NCI-H748 (cell line): ENCODE data around the gene RDH5.
A peak's percentile ranks its signal among the peaks of the same experiment; 100 is the strongest.

Source experiments
- DNase-seq: peaks from one replicate; lab custom pipeline; 2025; ENCODE audit not compliant: unreplicated experiment; lab: John Stamatoyannopoulos, UW

RDH5 gene

GRCh38 chr12:55728186-55728938 is 8.2 kb downstream of the RDH5 start:
- peak; percentile 62 for DNase-seq

DNA sequence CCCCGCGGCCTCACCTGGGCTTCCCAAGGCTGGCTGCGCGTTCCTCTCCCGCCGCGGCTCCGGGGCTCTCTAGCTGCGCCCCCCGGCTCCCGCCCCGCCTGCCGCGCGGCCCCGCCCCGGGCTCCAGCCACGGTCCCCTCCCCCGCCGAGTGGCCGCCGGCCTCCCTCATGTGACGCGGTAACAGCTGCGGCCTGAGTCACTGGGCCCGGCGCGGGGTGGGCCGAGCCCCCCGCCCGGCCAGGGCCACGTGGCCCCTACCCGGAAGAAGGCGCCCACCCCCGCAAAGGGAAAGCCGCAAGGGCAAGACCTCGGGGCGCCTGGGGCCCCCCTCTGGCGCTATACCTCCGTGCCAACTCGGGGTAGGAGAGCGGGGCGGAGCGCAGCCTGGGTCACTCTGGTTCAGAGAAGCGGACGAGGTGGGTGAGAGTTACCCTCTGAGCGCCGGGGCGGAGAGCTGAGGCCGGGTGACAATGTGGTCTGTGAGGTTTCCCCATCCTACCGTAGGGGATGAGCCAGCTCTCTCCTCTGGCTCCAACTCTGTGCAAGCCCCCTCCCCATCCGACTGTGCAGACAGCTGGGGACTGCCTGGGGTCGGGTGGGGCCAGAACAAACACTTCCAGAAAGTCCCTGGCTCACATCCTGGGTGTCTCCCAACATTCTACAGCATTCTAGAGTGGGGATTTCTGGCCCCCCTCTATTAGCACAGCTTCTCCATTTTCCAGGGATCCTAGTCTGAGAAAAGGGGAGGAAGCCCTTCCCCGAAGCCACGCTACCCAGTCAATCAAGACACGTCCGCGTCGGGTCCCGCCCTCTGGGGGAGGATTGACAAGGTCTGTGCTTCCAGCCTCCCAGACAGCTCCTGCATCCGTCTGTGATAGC is 9.0 kb downstream of the RDH5 start, which contains the start of gene CD63:
TSS of gene CD63 (minus strand) at position 71 of the 880 bp plus-strand sequence. CDS start 668 bp downstream, outside the sequence.
- peak; percentile 91 for DNase-seq

DNA sequence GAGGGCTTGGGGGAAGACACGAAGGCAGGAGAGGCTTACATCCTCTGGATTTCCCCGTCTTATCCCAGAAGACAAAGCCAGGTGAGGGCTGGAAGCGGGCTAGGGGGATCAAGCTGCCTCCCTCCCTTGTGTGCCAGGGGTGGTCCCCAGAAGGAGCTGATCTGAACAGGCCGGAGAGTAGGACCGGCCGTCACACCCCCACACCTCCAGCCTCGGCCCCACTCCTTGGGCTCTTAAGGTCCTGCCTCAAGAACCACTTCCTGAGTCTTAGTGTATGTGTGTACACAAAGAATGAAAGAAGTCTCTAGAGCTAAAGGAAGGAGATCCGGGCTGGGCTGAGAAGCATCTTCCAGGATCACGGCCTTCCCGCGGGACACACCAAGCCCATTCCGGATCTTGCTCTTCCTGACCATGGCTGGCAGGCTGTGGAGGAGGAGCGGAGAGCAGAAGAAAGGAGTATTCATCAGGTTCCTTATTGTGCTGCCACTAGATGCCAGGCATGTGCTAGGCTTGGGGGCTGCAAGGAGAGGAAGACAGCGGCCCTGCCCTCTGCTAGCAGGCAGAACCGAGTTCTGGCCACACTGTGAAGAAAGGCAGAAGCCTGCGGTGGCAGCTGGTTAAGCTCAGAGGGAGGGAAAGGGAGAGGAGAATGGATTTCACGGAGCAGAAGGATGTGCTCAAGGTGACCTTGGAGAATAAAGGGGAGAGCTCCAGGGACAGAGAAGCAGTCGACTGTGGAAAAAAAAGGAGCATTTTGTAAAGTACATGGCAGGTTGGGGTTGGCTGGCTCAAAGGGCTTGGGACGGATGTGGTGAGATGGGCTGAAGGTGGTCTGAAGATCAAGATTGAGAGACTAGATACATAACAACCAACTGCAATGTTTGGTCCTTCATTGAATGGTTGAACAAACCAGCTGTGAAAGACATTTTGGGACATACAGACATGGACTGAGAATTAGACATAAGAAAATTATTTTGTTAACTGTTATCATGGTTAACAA is 9.9 kb downstream of the RDH5 start:
- DNase-seq: no peak

- DNase-seq: no peak
Measured at GRCh38 chr12:55732288-55732687, 12.1 kb downstream of the RDH5 start.

- DNase-seq: no peak
Measured at GRCh38 chr12:55733021-55733555, 12.9 kb downstream of the RDH5 start.

DNA sequence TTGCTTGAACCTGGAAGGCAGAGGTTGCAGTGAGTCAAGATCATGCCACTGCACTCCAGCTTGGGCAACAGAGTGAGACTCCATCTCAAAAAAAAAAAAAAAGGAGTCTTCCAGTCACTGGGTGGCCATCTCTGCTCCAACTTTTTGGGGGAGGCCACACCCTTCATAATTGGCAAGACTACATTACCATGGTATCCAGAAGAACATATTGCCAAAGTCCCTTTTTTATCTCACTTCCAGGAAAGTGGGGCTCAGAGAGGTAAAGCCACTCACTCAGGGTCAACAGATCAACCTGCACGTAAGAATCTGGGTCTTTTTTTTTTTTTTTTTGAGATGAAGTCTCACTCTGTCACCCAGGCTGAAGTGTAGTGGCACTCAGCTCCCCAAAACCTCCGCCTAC is 13.7 kb downstream of the RDH5 start:
- no peak for DNase-seq

GRCh38 chr12:55734595-55734994 is 14.4 kb downstream of the RDH5 start:
- DNase-seq: no peak

- DNase-seq: no peak
Measured at GRCh38 chr12:55736076-55736475, 15.9 kb downstream of the RDH5 start.

DNA sequence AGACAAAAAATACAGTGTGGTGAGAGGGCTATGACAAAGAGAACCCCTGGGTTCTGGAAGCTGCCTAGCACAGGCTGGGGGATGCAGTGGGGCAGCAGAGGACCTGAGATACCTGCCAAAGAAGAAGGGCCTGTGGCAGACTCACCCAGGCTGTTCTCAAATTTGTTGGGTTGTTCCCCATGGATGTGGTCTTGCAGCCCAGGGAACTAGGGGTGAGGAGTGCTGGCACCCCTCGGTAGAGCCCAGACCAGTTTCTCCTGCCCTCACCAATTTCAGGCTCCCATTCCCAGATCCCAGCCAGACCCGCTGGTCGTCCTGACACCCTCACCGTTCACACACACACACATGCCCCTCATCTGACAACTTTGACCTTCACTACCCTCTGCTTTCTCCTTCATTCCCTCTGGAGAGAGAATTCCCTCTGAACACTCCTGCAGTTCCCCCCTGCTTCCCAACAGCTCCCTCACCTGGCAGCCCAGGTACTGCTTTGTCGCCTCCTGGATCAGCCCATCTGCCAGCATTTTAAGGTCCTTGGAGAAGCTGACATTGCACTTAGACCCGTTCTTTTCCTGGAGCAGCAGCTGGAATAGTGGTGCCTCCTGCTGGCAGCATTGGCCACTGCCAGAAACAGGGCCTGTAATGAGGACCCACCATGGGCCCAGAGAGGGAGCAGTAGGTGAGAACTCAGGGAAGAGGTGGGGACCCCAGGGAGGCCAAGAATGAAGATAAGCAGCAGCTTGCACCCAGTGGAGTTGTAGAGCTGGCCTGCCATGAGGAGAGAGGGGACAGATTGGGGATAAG is 16.8 kb downstream of the RDH5 start:
- peak; percentile 89 for DNase-seq

DNA sequence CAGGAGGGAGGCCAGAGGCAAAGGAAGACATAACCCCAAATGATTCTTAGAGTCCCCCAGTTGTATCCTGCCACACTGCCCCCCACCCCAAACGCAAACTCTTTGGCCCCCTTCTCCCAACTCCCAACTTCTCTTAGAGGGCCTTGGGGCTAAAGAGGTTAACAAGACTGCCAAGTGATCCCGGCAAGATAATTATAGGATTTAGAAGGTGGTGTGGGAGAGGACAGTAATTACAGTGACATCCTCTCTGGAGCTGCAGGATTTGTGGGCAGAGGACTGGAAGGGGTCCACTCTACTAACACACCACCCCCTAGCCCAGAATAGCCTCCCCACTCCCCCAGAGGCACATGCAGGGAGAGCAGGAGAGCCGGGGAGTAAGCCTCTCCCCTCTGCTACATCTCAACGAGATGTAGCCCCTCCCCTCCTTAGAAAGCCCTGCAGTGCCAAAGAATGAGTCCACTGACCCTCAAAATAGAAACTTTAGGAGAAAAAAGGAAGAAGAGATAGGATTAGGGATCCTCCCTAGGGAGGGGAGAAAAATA is 17.5 kb downstream of the RDH5 start:
- peak; percentile 49 for DNase-seq

GRCh38 chr12:55738123-55739024 is 18.2 kb downstream of the RDH5 start:
- DNase-seq: peak; percentile 95

GRCh38 chr12:55739025-55739378 is 18.8 kb downstream of the RDH5 start:
- DNase-seq: no peak

DNA sequence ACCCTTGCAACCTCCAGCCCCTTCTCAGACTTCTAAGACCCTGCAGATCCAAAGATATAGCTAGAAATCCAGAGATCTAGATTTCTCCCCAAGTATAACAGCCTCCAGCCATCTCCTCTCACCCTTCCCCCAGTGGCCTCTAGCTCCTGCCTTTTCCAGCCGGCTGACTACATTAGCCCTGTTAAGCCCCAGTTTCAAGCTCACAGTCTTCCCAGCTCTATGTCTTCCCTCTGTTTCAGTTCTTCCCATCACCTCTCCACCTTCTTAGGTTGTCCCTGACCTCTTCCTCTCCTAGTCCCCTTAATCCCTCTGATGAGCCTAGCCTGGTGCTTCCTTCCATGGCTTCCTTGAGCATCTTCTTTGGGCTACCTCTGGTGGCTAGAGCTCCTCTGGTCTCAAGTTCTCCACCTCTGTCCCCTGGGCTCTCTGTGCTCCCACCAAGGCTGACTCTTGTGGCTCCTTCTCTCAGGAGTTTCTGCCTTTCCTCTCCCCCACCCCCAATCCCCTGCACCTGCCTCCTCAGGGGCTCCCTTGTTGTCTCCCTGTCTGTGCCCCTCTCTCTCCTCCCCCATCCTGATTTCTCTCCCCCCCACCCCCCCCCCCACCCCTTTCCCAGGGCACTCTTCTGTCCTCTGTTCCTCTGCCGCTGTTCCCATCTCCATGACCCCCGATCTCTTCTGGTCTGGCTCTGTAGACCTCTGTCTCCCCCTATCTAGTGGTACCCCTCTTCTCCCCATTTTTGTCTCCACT is 21.9 kb downstream of the RDH5 start:
- DNase-seq: no peak

DNA sequence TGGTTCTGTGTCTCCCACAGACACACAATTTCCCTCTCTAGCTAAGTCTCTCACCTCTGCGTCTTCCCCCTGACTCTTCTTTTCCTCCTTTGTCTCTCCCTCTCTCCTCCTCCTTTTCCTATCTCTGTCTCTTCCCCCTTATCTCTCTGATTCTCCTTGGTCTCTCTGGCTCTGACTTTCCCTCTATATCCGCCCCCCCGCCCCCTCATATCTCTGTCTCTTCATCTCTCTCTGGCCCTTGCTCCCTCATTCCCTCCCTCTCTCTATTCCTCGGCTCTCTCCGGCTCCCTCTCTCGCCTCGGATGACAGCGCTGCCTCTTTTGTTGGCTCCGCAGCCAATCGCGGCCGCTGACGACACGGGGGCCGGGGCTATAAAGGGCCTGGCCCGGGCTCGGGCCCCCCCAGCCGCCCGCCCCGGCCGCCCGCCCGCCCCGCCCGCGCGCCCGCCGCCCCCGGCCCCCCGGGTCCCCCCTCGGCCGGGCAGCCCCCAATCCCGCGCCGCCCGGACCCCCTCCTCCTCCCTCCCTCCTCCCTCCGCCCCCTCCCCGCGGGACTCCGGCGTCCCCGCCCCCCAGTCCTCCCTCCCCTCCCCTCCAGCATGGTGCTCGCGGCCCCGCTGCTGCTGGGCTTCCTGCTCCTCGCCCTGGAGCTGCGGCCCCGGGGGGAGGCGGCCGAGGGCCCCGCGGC is 22.7 kb downstream of the RDH5 start, which contains the start of gene GDF11:
TSS of gene GDF11 (plus strand) at position 404 of the 687 bp plus-strand sequence. CDS start at position 599, 195 bp downstream.
- peak; percentile 87 for DNase-seq

DNA sequence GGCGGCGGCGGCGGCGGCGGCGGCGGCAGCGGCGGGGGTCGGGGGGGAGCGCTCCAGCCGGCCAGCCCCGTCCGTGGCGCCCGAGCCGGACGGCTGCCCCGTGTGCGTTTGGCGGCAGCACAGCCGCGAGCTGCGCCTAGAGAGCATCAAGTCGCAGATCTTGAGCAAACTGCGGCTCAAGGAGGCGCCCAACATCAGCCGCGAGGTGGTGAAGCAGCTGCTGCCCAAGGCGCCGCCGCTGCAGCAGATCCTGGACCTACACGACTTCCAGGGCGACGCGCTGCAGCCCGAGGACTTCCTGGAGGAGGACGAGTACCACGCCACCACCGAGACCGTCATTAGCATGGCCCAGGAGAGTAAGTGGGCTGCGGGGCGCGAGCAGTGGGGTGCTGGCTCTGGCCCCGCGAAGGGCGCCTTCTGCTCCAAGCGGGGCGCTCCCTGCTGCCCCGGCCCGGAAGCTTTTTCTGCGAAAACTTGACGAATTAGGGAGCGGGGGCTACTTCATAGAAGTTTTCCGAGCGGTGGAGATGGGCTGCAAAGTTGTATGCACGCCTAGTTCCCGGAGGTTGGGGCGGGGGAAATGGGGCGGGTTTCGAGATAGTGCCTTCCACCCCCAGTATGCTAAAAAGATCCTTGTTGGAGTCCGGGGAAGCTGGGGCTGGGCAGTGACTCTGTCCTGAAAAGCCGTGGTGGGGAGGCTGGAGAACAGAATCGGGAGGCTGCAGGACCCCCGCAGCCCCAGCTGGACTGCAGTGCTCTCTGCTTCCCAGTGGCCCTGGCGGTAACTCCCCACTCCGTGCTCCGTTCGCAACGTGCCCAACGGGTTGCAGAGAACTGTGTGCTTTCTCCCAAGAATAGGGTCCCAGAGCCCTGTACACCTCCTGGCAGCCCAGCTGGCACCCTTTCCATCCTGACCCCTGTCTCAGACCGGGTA is 23.5 kb downstream of the RDH5 start:
- DNase-seq: peak; percentile 76
